IMR-90 (cell line): ENCODE data around the gene UBE2K. TPM values are rescaled to one million over a fixed set of nuclear protein-coding genes. Genes with fewer than 3 reads are reported as not detected.

Experiments
- ATAC-seq: fragments of 200-7000 bp; cut with Tn5 transposase; 2 replicates; pipeline ENCODE4 v1.9.1; 2020; ENCODE audit warnings: low read depth, mild to moderate bottlenecking, moderate library complexity
- Bru-seq: library from RNA; stranded (reverse); fragments of 400-500 nt; gene quantifications from one replicate; lab custom pipeline; 2021; lab: Mats Ljungman, UMichigan
- BruChase-seq, 2 experiments: library from RNA; stranded (reverse); fragments of 400-500 nt; gene quantifications; one replicate each; lab custom pipeline; 2021; lab: Mats Ljungman, UMichigan
- BruUV-seq: library from RNA; stranded (reverse); fragments of 400-500 nt; replicated peaks from 2 replicates; lab custom pipeline; 2021; lab: Mats Ljungman, UMichigan
- CTCF ChIA-PET: fragments of 300-600 bp; formaldehyde crosslinking; extraction: SDS; loops from one replicate; lab custom pipeline; 2021; ENCODE audit warnings: antibody characterized with exemption; lab: Yijun Ruan, JAX
- POLR2A ChIA-PET: fragments of 300-600 bp; sonication (Branson Sonifier 250); formaldehyde crosslinking; loops from one replicate; lab custom pipeline; 2022; ENCODE audit warnings: antibody characterized with exemption; ENCODE audit not compliant: unreplicated experiment; lab: Charles Lee
- DNase-seq: peaks from one replicate; pipeline ENCODE4 v3.0.0; 2013
- H2AFZ ChIP-seq: replicated peaks from 2 replicates; pipeline ENCODE3; 2013; ENCODE audit warnings: low read length, mild to moderate bottlenecking; ENCODE audit not compliant: poor library complexity
- H2AK5ac ChIP-seq: 2 replicates; pipeline ENCODE4 v1.6.1; 2013; ENCODE audit warnings: low read depth, low read length, inconsistent platforms
- H2AK9ac ChIP-seq: replicated peaks from 2 replicates; pipeline ENCODE3; 2013; ENCODE audit warnings: mild to moderate bottlenecking, low read depth, low read length, moderate library complexity; ENCODE audit not compliant: poor library complexity
- H2BK120ac ChIP-seq: 2 replicates; pipeline ENCODE4 v1.6.1; 2013; ENCODE audit warnings: low read depth, low read length, inconsistent platforms
- H2BK15ac ChIP-seq: 3 replicates; pipeline ENCODE4 v1.6.1; 2013; ENCODE audit warnings: low read depth, low read length, inconsistent platforms
- H2BK20ac ChIP-seq: 2 replicates; pipeline ENCODE4 v1.6.1; 2013; ENCODE audit warnings: low read depth, mild to moderate bottlenecking, inconsistent platforms, low read length, moderate library complexity
- H2BK5ac ChIP-seq: 2 replicates; pipeline ENCODE4 v1.6.1; 2013; ENCODE audit warnings: mild to moderate bottlenecking, low read depth, low read length, inconsistent platforms; ENCODE audit not compliant: poor library complexity, severe bottlenecking
- H3K14ac ChIP-seq: replicated peaks from 2 replicates; pipeline ENCODE4 v1.6.1; 2013; ENCODE audit warnings: low read depth, low read length, inconsistent platforms
- H3K18ac ChIP-seq: 2 replicates; pipeline ENCODE4 v1.6.1; 2013; ENCODE audit warnings: low read depth, low read length, control low read depth
- H3K23ac ChIP-seq: 2 replicates; pipeline ENCODE4 v1.6.1; 2013; ENCODE audit warnings: low read depth, low read length, inconsistent platforms
- H3K27ac ChIP-seq: 2 replicates; pipeline ENCODE4 v1.5.1; 2013; ENCODE audit warnings: mild to moderate bottlenecking, control low read depth, low read length; ENCODE audit not compliant: insufficient read depth
- H3K27me3 ChIP-seq: 2 replicates; pipeline ENCODE4 v1.6.1; 2013; ENCODE audit warnings: low read length; ENCODE audit not compliant: control insufficient read depth, insufficient read depth
- H3K36me3 ChIP-seq: 2 replicates; pipeline ENCODE4 v1.6.1; 2013; ENCODE audit warnings: low read length, mixed read lengths; ENCODE audit not compliant: control insufficient read depth, insufficient read depth
- H3K4ac ChIP-seq: 2 replicates; pipeline ENCODE4 v1.6.1; 2013; ENCODE audit warnings: low read depth, low read length, inconsistent platforms
- H3K4me1 ChIP-seq: 2 replicates; pipeline ENCODE4 v1.6.1; 2013; ENCODE audit warnings: low read length, mixed read lengths; ENCODE audit not compliant: control insufficient read depth, insufficient read depth
- H3K4me2 ChIP-seq: 2 replicates; pipeline ENCODE4 v1.6.1; 2013; ENCODE audit warnings: low read depth, mild to moderate bottlenecking, control low read depth, low read length, moderate library complexity
- H3K4me3 ChIP-seq: 2 replicates; pipeline ENCODE4 v1.5.1; 2013; ENCODE audit warnings: low read depth, mild to moderate bottlenecking, control low read depth, low read length, moderate library complexity; ENCODE audit not compliant: insufficient read depth
- H3K56ac ChIP-seq: 2 replicates; pipeline ENCODE4 v1.6.1; 2013; ENCODE audit warnings: low read length, inconsistent platforms; ENCODE audit not compliant: insufficient read depth; ENCODE audit errors: extremely low read depth
- H3K79me1 ChIP-seq, 2 experiments: 2 replicates each; pipeline ENCODE4 v1.6.1; 2013; ENCODE audit warnings: low read length in 2 of 2, inconsistent platforms in 1 of 2, low read depth in 1 of 2
- H3K9ac ChIP-seq: 2 replicates; pipeline ENCODE4 v1.6.1; 2013; ENCODE audit warnings: low read depth, low read length, control low read depth
- H3K9me1 ChIP-seq: 2 replicates; pipeline ENCODE4 v1.6.1; 2013; ENCODE audit warnings: low read length, inconsistent platforms; ENCODE audit not compliant: insufficient read depth
- H3K9me3 ChIP-seq: 2 replicates; pipeline ENCODE4 v1.6.1; 2013; ENCODE audit warnings: low read length; ENCODE audit not compliant: control insufficient read depth, insufficient read depth
- H4K20me1 ChIP-seq: 2 replicates; pipeline ENCODE4 v1.6.1; 2013; ENCODE audit warnings: low read length, inconsistent platforms; ENCODE audit not compliant: insufficient read depth
- H4K5ac ChIP-seq: 2 replicates; pipeline ENCODE4 v1.6.1; 2013; ENCODE audit warnings: mild to moderate bottlenecking, low read depth, low read length, control low read depth
- H4K8ac ChIP-seq, 2 experiments: 2 replicates each; pipeline ENCODE4 v1.6.1; 2013; ENCODE audit warnings: low read depth in 2 of 2, low read length in 2 of 2, control low read depth in 1 of 2, inconsistent platforms in 1 of 2
- H4K91ac ChIP-seq: 2 replicates; pipeline ENCODE4 v1.6.1; 2013; ENCODE audit warnings: low read depth, low read length, inconsistent platforms; ENCODE audit not compliant: insufficient read depth
- MAZ ChIP-seq: IDR thresholded peaks from 2 replicates; pipeline ENCODE4 v1.6.1; 2012; ENCODE audit warnings: low read depth, mild to moderate bottlenecking, low read length, improper control_type of control experiment, moderate library complexity, borderline replicate concordance
- MXI1 ChIP-seq: IDR thresholded peaks from 2 replicates; pipeline ENCODE4 v1.6.1; 2012; ENCODE audit warnings: low read depth, mild to moderate bottlenecking, low read length, moderate library complexity, borderline replicate concordance
- POLR2A ChIP-seq: IDR thresholded peaks from 2 replicates; pipeline ENCODE4 v1.6.1; 2012; ENCODE audit warnings: mild to moderate bottlenecking, low read depth, low read length
- SMC3 ChIP-seq: fragments of 150-350 bp; IDR thresholded peaks from 2 replicates; pipeline ENCODE4 v1.6.1; 2016; ENCODE audit warnings: low read depth, mild to moderate bottlenecking, antibody characterized with exemption, low read length, moderate library complexity
- WGBS, 2 experiments: methylation state at CpG; one replicate each; pipeline versions ENCODE4 v1.1.5 to v1.1.7; 2013; ENCODE audit warnings: missing lambda C conversion rate in 2 of 2; ENCODE audit not compliant: insufficient read length in 1 of 2; ENCODE audit errors: extremely low coverage in 2 of 2; 5-methylcytosine and 5-hydroxymethylcytosine counted together
- dilution Hi-C: fragments of 300-500 bp; cut with HindIII; formaldehyde crosslinking; loops from one replicate; pipeline ENCODE4 v1.14.3; 2018; ENCODE audit warnings: low sequenced_read_pairs; ENCODE audit not compliant: unreplicated experiment
- in situ Hi-C: fragments of 300-500 bp; cut with MboI; formaldehyde crosslinking; loops from 3 replicates; pipeline ENCODE4 v1.14.3; 2019; ENCODE audit warnings: low sequenced_read_pairs, inconsistent platforms, mixed read lengths
- intact Hi-C: fragments of 100-400 bp; cut with micrococcal nuclease; formaldehyde crosslinking; loops from 2 replicates; pipeline ENCODE4 v1.10.0; 2022
- long read RNA-seq: library from polyadenylated mRNA; unstranded; transcript quantifications from one replicate; pipeline ENCODE4 v2.0.0, GENCODE V29; 2021; ENCODE audit not compliant: unreplicated experiment
- polyA plus RNA-seq, 3 experiments: library from polyadenylated mRNA; depleted of rRNA; stranded (reverse); fragments of >200 nt; gene quantifications; 2 replicates each; pipeline ENCODE4 v1.2.3, GENCODE V29; 2012; ENCODE audit warnings: low replicate concordance in 1 of 3
- total RNA-seq: library from RNA; depleted of rRNA; stranded (reverse); fragments of >200 nt; gene quantifications from 2 replicates; pipeline ENCODE4 v1.2.3, GENCODE V29; 2012; rRNA removed

Gene UBE2K, protein sequence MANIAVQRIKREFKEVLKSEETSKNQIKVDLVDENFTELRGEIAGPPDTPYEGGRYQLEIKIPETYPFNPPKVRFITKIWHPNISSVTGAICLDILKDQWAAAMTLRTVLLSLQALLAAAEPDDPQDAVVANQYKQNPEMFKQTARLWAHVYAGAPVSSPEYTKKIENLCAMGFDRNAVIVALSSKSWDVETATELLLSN
- total RNA-seq (17.7 and 24.4 TPM in 2 replicates), polyA plus RNA-seq (2012; rRNA removed) (41.7 and 44.8 TPM in 2 replicates), Bru-seq, nascent RNA (percentile 93 among the genes with signal in this experiment), BruChase-seq, experiment 1, labeled RNA remaining after a 6-hour chase (percentile 99 among the genes with signal in this experiment), BruChase-seq, experiment 2, labeled RNA remaining after a 2-hour chase (percentile 97 among the genes with signal in this experiment)
- 19.5 and 24.5 TPM in 2 replicates for polyA plus RNA-seq (2012; cell fraction: cytosol; rRNA removed)
- polyA plus RNA-seq (2012; cell fraction: nucleus; rRNA removed; ENCODE audit: low replicate concordance): 3.2 and 20.8 TPM in 2 replicates
- long read RNA-seq, full-length matches to known transcripts: 20 of 35 reads
- long read RNA-seq, partial matches to known transcripts: 5 of 35 reads
- long read RNA-seq, other reads (novel, unspliced or antisense): 10 of 35 reads

- ChIA-PET CTCF (no interaction called here), POLR2A (interaction anchor here (0.5 to 0.9 kb wide), 10 partner anchors 9 to 344 kb away, joined by 3 to 13 read pairs (median 5); partner anchors contain the start of gene UGDH)
- peak within 1 kb of the TSS; percentile 97 for H3K9ac ChIP-seq
- peak within 1 kb of the TSS; percentile 36; the same call in 1 of the 2 replicates for H2BK20ac ChIP-seq
- H3K23ac ChIP-seq: peak within 1 kb of the TSS; percentile 97
- H4K8ac ChIP-seq: peak within 1 kb of the TSS; percentile 97 to 100
- peak within 1 kb of the TSS; percentile 90 for H3K4me3 ChIP-seq
- peak within 1 kb of the TSS; percentile 91 for H3K14ac ChIP-seq
- H2BK15ac ChIP-seq: peak within 1 kb of the TSS; percentile 77; the same call in 1 of the 3 replicates
- peak within 1 kb of the TSS; percentile 99 for H2AK9ac ChIP-seq
- peaks cover 44% of the 10 kb centered on the region for H4K20me1 ChIP-seq
- peak within 1 kb of the TSS; percentile 88 for H4K5ac ChIP-seq
- H4K91ac ChIP-seq: peak within 1 kb of the TSS; percentile 93
- H2AK5ac ChIP-seq: peak within 1 kb of the TSS; percentile 96
- H3K4me2 ChIP-seq: peak within 1 kb of the TSS; percentile 100
- peaks cover 3% of the 10 kb centered on the region; the same call in 1 of the 2 replicates for H3K36me3 ChIP-seq
- H2AFZ ChIP-seq: peak within 1 kb of the TSS; percentile 100
- peaks cover 2 to 10% of the 10 kb centered on the region in 2 experiments; a peak in 3 of 4 replicates for H3K79me1 ChIP-seq
- in situ Hi-C loops (loop anchor here (25.0 kb wide), 1 partner anchor 614 kb away; no protein-coding TSS in a partner anchor), intact Hi-C loops (loop anchor here (2.0 to 10.0 kb wide), 3 partner anchors 171 to 357 kb away; partner anchors contain the start of genes N4BP2 and UGDH), dilution Hi-C loops (no loop called here)
- no peaks in the 10 kb centered on the region for H3K9me1 ChIP-seq
- DNase-seq (peak; percentile 82), ATAC-seq (peak; percentile 98)
- WGBS, 2 experiments: 0% methylated on average over 33 of the region's 84 CpGs; no CpG with 5 or more reads in 1 of the 2 experiments
- H2BK120ac ChIP-seq: peak within 1 kb of the TSS; percentile 84
- peak within 1 kb of the TSS; percentile 96 for H2BK5ac ChIP-seq
- peak within 1 kb of the TSS; percentile 77 for H3K18ac ChIP-seq
- H3K56ac ChIP-seq: peak within 1 kb of the TSS; percentile 97
- H3K4ac ChIP-seq: peak within 1 kb of the TSS; percentile 97
- no peaks in the 10 kb centered on the region for H3K27me3 ChIP-seq
- H3K27ac ChIP-seq: peak within 1 kb of the TSS; percentile 97
- peaks cover 5% of the 10 kb centered on the region for H3K4me1 ChIP-seq
- TF ChIP-seq MAZ: peak; percentile 95
- peak; percentile 92 for TF ChIP-seq MXI1
- no peak for TF ChIP-seq SMC3
- TF ChIP-seq POLR2A: peak; percentile 67; the same call in 1 of the 2 replicates
- no peaks in the 10 kb centered on the region for H3K9me3 ChIP-seq
- no TSS peak for BruUV-seq
These were observed at the start of gene UBE2K for GRCh38 chr4:39697740-39698423. TSS of gene UBE2K (plus strand) at chr4:39698136. CDS start at chr4:39698328, 192 bp downstream.
